Suprapubic skin (tissue), 4 donors: ENCODE results near the gene UNC5B. TPM values are rescaled to one million over a fixed set of nuclear protein-coding genes. Genes with fewer than 3 reads are reported as not detected.

ENCODE experiments used
- DNase-seq, 2 donors: peaks; one replicate each; pipeline ENCODE4 v3.0.0-alpha.2; 2019; ENCODE audit warnings: low spot score in 2 of 2
- H3K27ac ChIP-seq: fragments of 200-600 bp; sonication (generic); one replicate; pipeline ENCODE4 v1.5.1; 2019
- H3K27me3 ChIP-seq: fragments of 200-600 bp; sonication (generic); one replicate; pipeline ENCODE4 v1.5.1; 2019
- H3K36me3 ChIP-seq: fragments of 200-600 bp; sonication (generic); one replicate; pipeline ENCODE4 v1.5.1; 2019
- H3K4me1 ChIP-seq: fragments of 200-600 bp; sonication (generic); one replicate; pipeline ENCODE4 v1.5.1; 2019
- H3K4me3 ChIP-seq: fragments of 200-600 bp; sonication (generic); one replicate; pipeline ENCODE4 v1.5.1; 2019; ENCODE audit warnings: mild to moderate bottlenecking
- H3K9me3 ChIP-seq: fragments of 200-600 bp; sonication (generic); one replicate; pipeline ENCODE4 v1.5.1; 2019
- EP300 ChIP-seq: sonication (generic); formaldehyde crosslinking; IDR thresholded peaks from one replicate; pipeline ENCODE4 v1.6.1; 2017; ENCODE audit warnings: antibody characterized with exemption
- POLR2A ChIP-seq, 2 donors: fragments of 450-650 bp; IDR thresholded peaks; one replicate each; pipeline ENCODE4 v1.6.1; 2017; ENCODE audit warnings: antibody characterized with exemption in 2 of 2, mild to moderate bottlenecking in 2 of 2, moderate library complexity in 2 of 2
- POLR2AphosphoS5 ChIP-seq, 3 donors: sonication (generic); formaldehyde crosslinking; IDR thresholded peaks; one replicate each; pipeline ENCODE4 v1.6.1; 2017; ENCODE audit warnings: antibody characterized with exemption in 3 of 3
- WGBS: methylation state at CpG from one replicate; pipeline ENCODE4 v1.1.5; 2018; 5-methylcytosine and 5-hydroxymethylcytosine counted together
- total RNA-seq, 4 donors: library from RNA; depleted of rRNA; stranded (reverse); fragments of >200 nt; gene quantifications; one replicate each; pipeline ENCODE4 v1.1.0, GENCODE V29; 2016
- TF ChIP-seq, protein P1 (sequence below), 2 donors: fragments of 200-600 bp in 1 of 2; fragments of 450-650 bp in 1 of 2; sonication (generic) in 1 of 2; IDR thresholded peaks; one replicate each; pipeline ENCODE4 v1.5.1; 2016 to 2019; ENCODE audit warnings: antibody characterized with exemption in 2 of 2, mild to moderate bottlenecking in 1 of 2, moderate library complexity in 1 of 2

UNC5B gene
- total RNA-seq, 4 donors from 2014 or later = 7.2 to 45.7 (median 14.7) TPM

DNA sequence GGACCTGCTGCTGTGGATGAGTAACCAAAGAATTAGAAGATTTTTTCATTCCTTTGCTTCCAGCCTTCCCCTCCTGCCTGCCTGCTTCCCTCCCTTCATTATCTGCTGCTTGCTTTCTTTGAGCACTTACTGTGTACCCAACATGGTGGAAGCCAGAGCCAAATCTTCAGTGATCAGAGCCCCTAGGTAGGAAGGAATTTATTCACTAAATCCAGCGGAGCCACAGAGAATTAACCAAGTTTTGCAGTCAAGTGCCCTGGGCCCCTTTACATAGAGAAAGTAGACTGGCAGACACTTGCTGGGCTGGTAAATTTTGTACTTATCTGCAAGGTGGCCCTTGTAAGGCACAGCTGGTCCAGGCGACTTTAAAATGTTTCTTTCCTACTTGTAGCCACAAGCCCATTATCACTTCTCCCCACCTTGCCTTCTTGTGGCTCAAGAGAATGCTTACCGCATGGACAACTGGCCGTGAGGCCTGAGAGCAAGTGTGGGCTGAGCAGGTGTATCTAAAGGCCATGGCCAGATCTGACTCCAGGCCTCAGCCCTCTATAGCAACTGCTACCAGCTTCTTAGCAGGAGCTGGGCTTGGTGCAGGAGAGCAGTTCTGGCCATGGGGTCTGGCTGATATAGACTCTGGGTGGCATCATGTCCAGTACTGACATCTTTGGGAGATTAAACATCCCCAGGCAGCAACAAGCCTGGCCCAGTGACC is 11.1 kb downstream of the UNC5B start:
- TF ChIP-seq, protein P1, sequence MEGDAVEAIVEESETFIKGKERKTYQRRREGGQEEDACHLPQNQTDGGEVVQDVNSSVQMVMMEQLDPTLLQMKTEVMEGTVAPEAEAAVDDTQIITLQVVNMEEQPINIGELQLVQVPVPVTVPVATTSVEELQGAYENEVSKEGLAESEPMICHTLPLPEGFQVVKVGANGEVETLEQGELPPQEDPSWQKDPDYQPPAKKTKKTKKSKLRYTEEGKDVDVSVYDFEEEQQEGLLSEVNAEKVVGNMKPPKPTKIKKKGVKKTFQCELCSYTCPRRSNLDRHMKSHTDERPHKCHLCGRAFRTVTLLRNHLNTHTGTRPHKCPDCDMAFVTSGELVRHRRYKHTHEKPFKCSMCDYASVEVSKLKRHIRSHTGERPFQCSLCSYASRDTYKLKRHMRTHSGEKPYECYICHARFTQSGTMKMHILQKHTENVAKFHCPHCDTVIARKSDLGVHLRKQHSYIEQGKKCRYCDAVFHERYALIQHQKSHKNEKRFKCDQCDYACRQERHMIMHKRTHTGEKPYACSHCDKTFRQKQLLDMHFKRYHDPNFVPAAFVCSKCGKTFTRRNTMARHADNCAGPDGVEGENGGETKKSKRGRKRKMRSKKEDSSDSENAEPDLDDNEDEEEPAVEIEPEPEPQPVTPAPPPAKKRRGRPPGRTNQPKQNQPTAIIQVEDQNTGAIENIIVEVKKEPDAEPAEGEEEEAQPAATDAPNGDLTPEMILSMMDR (IDR thresholded peaks at IDR 0.05) = no peak
- no peak for TF ChIP-seq POLR2A (IDR thresholded peaks at IDR 0.05)
- TF ChIP-seq POLR2AphosphoS5 (IDR thresholded peaks at IDR 0.05) = no peak
- no peak for TF ChIP-seq EP300
- no peaks in the 10 kb centered on the region for H3K36me3 ChIP-seq
- H3K9me3 ChIP-seq = no peaks in the 10 kb centered on the region
- 100% methylated on average over 4 of the region's 4 CpGs for WGBS
- peaks cover 2% of the 10 kb centered on the region for H3K4me1 ChIP-seq
- DNase-seq = no peak
- peaks cover 3% of the 10 kb centered on the region for H3K27me3 ChIP-seq
- no peak overlapping the region for H3K4me3 ChIP-seq
- H3K27ac ChIP-seq = no peak overlapping the region

DNA sequence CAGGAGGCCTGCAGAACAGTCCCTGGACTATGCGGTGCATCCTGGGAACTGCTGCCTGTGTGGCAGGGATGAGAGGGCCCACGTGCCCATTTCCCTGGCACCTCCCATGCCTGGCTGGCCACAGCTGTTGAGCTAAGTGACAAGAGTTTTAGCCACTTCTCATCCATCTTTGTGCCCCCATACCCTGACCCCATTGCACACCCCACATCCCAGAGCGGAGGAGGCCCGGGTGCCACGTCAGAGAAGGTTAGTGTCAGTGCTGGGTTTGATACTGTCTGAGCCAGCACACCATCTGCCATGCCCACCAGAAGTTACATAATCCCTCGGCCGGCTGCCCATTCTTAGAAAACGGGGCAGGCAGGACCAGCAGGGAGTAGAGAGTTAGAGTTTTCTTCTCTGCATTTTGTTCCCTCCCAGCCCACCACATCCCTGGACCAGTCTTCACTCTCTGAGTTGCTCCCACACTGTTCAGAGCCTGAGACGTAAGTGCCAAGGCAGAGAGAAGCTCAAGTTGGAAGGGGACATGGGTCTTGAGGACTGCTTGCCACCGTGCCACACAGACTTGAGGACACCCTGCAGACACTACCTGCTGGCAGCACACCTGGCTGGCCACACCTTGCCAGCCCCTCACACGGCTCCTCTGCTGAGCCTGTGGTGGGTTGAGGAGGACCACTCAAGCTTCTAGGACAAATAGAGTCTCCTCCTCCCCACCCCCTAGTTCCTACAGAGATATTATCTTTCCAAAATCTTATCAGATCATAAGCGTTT is 13.1 kb downstream of the UNC5B start:
- WGBS = 78% methylated on average over 11 of the region's 12 CpGs
- H3K4me3 ChIP-seq = no peak overlapping the region
- peak in 1 of 2 donors; percentile 46 for DNase-seq

DNA sequence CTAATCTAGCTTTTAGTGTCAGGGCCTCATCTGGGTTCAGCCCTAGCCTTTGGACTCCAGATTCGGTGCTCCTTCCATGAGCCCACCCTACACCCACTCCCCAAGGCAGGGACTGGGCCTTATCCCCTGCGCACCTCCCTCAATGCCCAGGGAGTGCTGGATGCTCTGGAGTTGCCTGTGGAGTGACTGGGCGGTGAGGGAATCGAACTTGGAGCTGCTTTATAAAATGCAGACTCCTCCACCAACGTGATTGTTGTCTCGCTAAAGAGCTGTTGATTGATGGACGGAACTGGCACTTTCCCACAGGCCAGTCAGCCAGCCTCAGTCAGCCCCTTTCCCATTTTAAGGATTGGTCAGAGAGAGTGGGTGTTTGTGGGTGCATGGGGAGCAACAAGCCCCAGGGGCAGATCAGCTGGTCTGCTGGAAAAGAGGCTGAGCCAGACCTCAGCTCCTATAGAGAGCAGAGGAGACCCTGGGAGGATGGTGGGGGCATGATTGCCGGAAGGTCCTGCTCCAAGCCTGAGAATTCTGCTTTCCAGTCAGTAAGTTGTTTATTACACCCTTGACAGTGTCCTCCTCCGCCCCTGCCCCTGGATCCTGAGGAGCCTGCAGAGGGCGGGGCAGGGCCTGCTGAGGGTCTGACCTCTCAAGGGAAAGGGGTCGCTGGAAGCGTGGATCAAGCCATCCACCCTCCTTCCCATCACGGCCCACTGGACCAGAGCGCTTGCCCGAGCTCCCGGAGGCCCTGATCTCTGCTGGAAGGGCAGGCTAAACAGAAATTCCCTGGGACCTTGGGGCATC is 16.7 kb downstream of the UNC5B start:
- H3K36me3 ChIP-seq = no peaks in the 10 kb centered on the region
- H3K27ac ChIP-seq = no peak overlapping the region
- peaks cover 37% of the 10 kb centered on the region for H3K4me1 ChIP-seq
- H3K27me3 ChIP-seq = no peaks in the 10 kb centered on the region
- 81% methylated on average over 15 of the region's 16 CpGs for WGBS
- no peaks in the 10 kb centered on the region for H3K9me3 ChIP-seq
- DNase-seq = no peak
- TF ChIP-seq, protein P1 (IDR thresholded peaks at IDR 0.05) = no peak
- TF ChIP-seq EP300 (no peak), POLR2AphosphoS5 (IDR thresholded peaks at IDR 0.05) (no peak), POLR2A (IDR thresholded peaks at IDR 0.05) (no peak)
- no peak overlapping the region for H3K4me3 ChIP-seq

More for the DNA sequence above, 13.1 kb downstream of the UNC5B start:
- no peaks in the 10 kb centered on the region for H3K27me3 ChIP-seq
- H3K27ac ChIP-seq = no peak overlapping the region
- H3K9me3 ChIP-seq = no peaks in the 10 kb centered on the region
- no peaks in the 10 kb centered on the region for H3K36me3 ChIP-seq
- peaks cover 2% of the 10 kb centered on the region for H3K4me1 ChIP-seq
- TF ChIP-seq POLR2A (IDR thresholded peaks at IDR 0.05) (no peak), EP300 (no peak), POLR2AphosphoS5 (IDR thresholded peaks at IDR 0.05) (no peak)
- TF ChIP-seq, protein P1 (IDR thresholded peaks at IDR 0.05) = no peak

DNA sequence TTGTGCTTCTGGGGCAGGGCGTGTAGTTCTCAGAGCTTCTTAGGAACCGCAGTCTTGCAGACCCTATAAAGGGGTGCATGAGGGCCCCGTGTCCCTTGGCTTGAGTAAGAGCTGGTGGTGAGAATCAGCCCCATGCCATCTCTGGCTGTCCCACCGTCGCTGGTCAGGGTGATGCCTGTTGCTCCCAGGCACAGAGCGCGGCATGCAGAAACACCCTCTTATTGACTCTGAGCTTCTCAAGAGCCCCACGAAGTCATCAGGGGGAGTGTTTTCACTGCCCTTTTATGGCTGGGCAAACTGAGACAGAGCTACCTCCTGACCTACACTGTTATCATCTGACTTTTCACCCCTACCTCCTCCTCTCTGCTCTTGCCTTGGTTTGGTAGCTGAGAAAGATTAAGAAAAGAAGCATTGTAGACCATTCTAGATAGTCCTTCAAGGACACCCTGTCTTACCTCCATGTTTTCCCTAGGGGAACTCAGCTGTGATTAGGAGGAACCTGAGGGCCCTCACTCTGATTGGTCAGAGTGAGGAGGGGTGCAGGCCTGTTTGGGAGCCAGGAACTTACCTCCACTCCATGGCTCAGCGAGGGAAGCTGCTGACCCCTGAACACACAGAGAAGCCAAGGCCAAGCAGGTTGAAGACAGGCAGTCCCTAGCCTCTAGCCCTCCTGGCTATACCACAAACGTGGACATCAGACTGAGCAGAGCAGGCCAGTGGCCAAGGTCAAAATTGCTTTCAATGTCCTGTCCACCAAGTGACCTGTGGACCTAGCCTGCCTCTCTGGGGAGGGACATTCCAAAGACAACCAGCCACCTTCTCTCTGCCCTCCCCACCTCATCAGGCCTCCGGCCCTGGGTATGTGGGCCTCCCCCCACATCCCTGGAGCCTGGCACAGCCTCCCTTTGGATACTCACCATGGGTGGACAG is 17.6 kb downstream of the UNC5B start:
- DNase-seq = no peak
- H3K27me3 ChIP-seq = no peaks in the 10 kb centered on the region
- H3K36me3 ChIP-seq = no peaks in the 10 kb centered on the region
- H3K27ac ChIP-seq = no peak overlapping the region
- H3K9me3 ChIP-seq = no peaks in the 10 kb centered on the region
- TF ChIP-seq POLR2A (IDR thresholded peaks at IDR 0.05) (no peak), EP300 (no peak), POLR2AphosphoS5 (IDR thresholded peaks at IDR 0.05) (no peak)
- TF ChIP-seq, protein P1 (IDR thresholded peaks at IDR 0.05) = no peak
- H3K4me3 ChIP-seq = no peak overlapping the region
- peaks cover 43% of the 10 kb centered on the region for H3K4me1 ChIP-seq
- WGBS = 86% methylated on average over 7 of the region's 11 CpGs
